ENCODE results near the gene FAM174B.
"Not testable (repeated sequence)": the region's sequence is repeated elsewhere in the genome, so short reads cannot be mapped to it uniquely, and the experiment has no call there.

The FAM174B gene

DNA sequence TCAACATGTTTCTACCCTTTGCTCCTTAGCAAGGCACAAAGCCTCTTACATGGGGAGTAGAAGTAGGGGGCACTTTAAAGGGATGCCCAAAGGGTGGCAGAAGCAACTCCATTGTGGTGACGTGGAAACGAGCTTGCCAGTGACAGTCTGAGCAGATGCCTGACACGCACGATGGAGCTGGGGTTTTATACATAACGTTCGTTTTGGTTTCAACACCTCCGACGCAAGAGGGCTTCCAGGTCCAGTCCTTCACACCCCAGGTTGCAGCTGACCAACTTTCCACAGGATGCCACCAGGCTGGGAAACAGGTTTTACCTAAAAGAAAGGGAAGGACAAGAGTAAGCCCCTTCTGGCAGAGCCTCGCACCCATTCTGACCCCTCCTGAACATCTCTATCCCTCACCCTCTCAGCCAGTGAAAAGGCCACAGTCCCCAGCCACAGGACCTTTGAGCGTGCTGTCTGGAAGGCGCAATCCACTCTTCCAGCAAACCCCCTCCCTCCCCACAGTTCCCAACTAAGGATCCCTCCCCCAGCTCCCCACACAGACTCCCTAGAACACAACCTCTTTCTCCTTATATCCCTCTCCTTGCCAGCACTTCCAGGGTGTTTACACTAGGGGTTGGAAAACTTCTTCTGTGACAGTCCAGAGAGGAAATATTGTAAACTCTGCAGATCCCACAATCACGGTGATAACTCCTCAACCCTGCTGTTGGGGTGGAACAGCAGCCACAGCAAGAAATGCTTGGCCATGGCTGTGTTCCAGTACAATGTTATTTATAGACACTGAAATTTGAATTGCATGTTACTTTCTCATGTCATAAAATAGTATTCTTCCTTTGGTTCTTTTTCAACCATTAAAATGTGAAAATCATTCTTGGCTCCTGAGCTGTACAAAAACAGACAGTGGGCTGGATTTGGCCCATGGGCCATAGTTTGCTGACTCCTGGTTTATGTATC, 36.2 kb downstream of the FAM174B start:
- in situ Hi-C loops (cut with MboI; ENCODE audit: low sequenced_read_pairs) = no loop called here

DNA sequence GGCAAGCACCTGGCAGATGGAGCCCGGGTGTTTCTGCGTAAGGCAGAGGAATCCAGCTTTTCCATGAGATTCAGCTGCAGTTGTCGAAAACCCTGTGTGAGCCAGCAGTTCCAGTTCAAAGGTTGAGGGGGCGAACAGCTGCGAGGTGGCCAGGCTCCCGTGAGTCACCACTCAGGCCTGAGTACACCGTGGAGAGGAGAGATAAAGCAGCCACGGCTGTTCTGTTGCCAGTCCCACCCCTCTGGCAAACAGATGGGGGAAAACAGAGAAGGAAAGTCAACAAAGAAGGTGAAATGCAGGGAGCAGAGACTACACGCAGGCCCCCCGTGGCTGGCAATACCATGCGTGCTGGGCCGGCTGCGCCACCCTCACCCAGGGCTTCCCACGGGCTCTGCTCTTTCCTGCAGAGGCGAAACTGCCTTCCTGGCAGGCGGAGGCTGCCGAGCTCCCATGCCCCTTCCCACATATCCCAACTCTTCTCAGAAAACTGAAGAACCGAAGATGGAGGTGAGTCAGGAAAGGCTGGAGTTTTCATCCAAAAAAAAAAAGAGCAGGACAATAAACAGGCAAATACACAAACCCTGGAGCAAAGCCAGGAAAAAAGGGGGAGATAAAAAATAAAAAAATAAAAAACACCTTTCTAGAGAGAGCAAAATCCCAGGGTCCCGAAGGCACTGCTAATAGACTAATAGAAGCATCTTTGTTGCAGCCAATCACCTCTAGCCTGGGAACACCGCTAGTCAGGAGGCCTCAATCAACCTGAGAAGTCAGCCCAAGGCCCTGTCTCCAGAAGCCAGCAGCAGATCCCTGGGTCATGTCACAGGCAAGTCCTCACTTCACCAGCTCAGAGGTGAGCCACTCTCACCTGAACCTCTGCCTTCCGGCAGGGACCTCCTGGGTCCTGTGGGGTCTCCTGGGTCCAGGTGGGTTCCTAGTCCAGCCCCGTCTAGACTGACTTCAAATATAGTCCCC, 37.7 kb downstream of the FAM174B start:
- in situ Hi-C loops (cut with MboI; ENCODE audit: low sequenced_read_pairs) = no loop called here

DNA sequence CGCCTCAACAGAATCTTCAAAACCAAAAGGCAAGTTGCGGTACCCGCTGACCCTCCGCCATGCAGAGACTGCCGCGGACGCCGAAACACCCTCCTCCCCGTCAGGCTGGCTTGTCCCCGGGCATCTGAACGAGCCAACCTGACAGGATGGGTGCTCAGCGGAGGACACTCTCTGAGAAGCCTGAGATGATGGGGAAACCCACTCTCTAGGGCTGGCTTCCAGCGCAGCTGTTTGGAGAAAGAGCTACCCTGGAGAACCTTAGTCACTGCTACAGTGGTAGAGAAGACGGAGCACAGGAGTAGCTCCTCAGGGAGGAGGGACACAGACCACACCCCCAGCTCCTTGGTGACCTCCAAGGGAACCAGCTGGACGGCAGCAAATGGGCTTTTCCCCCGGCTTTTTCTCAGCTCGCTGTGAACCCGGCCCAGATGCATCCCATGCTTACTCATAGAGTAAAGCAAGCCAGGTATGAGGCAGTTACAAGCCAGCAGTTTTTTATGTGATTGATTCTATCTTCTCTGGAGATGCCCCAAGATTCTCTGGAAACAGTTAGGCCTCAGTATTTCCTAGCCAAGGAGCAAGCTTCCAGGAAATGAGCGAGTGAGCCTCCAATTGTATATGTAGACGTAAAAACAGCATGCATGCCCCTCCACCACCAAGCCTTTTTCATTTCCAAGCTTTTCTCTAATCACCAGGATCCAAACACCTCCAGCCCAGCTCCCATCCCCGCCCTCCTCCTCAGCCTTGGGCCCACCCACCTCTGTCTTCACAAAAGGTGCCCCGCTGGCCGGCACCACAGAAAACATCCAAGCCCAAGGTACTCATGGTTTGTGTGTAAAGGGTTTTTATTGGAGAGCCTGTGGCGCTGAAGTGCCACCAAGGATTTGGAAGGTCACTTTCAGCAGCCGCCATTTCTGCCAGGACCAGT, 38.7 kb downstream of the FAM174B start:
- in situ Hi-C loops (cut with MboI; ENCODE audit: low sequenced_read_pairs) = no loop called here

DNA sequence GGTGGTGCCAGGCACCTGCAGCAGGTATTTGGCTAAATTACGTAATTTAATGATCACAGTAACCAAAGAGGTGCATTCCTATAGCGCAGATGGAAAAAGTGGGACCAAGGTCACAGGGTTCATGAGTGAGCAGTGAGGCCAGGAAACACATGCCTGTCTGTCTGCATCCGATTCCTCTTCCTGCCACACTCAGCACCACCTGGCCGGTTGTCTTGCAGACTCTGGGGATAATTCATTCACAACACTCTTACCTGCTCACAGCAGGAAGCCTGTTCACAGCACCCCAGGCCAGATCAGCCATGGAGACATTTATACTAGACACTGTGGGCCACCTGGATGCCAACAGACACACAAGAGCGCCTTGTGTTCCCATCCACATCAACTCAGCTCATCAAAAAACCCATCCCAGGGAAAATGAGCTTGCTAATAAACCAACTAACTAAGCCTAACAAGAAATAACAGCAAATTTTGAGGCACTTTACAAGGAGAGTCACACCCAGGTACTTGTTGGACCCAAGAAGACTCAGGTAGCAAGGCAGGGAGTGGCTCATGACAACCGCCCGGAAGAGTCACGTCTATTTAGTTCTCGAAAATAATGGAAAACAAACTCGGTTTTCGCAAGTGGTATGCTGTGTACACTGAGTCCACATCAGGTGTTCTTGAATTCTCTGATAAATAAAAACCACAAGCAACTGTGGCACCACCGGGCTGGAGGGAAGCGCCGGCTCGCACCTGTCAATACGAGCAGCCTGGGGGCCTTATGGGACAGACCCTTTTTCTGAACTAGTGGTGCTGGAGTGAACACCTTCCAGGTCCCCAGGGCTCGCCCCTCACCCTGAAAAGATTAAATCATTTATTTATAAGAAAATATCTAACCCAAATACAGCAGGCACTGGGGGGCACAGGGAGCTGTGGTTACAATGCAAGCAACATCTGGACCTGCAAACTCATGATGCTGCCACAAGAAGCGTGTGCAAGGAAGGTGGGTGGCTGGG, 40.5 kb downstream of the FAM174B start:
- in situ Hi-C loops (cut with MboI; ENCODE audit: low sequenced_read_pairs) = no loop called here

DNA sequence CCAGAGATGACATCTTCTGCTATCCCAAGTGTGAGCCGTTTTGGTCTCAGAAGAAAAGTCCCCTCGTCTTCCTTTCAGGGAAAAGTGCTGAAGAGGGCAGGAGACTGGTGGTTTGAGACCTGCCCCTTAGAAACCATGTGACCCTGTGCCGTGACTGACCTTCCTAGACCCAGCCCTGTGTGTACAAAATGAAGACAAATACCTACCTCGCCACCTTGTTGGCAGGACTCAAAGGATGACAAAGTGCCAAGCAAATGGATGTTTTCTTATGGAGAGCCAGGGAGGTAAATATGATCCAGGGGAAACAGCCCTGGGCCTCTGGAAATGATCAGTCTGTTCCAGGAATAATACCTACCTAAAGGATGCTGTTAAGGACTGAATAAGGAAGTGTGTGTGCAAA, 41.3 kb downstream of the FAM174B start:
- in situ Hi-C loops (cut with MboI; ENCODE audit: low sequenced_read_pairs) = no loop called here

DNA sequence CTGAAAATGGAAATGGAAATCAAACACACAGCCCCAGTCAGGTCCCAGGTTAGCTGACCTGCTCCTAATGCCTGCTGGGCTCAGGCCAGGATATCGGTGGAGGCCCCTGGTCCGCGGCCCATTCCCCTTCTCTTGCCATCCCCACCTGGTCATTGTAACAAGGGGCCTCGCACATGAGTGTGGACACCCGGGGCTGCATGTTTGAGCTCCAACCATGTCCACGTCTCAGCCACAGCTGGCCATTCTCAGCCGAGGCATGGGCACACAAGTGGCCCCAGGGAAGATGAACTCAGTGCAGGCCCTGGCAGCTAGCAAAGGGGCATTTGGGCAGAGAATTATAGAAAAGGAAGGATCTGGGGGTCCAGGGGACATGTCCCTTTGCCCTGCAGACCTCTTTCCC, 41.7 kb downstream of the FAM174B start:
- in situ Hi-C loops (cut with MboI; ENCODE audit: low sequenced_read_pairs) = no loop called here

DNA sequence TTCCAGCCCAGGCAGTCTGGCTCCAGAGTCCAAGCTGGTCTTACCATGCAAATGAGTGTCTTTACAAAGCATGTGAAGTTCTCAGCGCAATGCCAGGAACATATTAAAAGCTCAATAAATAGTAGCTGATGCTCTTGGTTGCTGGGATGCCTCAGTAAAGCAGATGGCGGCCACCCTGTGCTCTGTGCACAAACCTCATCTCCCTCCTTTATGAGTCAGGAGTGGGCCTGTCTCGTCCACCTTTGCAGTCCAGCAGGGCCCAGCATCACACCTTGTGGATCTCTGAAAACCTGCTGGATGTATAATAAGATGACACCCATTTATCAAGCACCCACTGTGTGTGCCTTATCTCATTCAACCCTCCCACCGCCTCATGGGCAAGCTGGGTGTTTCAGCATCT, 42.7 kb downstream of the FAM174B start:
- in situ Hi-C loops (cut with MboI; ENCODE audit: low sequenced_read_pairs) = no loop called here

DNA sequence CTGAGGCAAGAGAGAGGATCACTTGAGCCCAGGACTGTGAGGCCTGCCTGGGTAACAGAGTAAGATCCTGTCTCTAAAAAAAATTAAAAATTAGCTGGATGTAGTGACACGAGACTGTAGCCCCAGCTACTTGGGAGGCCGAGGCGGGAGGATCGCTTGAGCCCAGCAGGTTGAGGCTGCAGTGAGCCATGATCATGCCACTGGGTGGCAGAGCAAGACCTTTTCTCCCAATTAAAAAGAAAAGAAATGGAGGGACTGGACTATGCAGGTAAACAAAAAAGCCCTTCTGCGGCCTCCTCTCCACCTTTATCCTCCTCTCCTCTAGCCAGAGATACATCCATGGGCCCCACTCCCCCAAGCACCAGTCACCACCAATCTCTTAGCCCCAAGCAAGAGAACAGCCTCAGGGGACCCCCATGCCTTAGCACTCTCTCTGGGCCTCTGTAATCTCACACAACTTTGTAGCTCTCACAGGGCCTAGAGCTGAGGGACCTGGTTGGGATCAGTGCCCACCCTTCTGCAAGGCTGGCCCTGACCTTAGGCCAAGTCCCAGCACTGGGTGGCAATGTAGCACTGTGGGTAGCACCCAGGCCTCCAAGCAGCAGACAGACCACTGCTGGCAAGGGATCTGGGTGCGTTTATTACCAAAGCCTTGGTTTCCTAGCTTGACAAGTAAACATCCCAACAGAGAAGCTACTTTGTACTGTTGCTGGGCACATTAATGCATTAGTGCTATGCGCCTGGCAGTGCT, 43.4 kb downstream of the FAM174B start:
- in situ Hi-C loops (cut with MboI; ENCODE audit: low sequenced_read_pairs) = no loop called here

DNA sequence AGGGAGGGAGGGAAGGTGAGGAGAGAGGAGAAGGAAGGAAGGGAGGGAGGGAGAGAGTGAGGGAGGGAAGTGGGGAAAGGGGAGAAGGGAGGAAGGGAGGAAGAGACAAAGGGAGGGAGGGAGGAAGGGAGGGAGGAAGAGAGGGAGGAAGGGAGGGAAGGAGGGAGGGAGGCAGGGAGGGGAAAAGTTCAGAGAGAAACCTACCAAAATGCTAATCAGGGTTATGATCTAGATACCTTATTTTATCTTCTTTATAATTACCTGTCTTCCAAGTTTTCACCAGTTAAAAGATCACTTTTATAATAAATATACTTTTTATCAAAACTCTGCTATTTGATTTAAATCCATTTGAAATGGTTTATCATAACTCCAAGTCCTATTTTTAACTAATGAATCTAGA, 44.4 kb downstream of the FAM174B start:
- in situ Hi-C loops (cut with MboI; ENCODE audit: low sequenced_read_pairs) = no loop called here

DNA sequence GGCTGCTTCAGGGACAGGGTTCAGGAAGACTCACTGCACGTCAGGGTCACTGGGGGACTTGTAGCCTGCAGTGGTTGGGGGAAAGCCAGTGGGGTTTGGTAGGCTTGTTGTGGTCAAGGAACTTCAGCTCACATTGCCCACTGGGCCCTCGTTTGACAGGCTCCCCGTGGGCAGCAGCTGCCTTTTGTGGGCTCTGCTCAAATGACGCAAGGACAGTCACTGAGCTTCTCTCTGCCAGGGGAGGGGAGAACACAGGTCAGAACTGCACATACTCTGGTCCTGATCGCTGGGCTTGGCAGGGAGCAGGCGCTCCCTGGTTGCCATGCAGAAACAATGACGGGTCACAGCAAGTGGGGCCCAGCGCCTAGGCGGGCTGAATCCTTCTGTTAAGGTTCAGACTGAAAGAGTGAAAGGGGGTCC, 45.5 kb downstream of the FAM174B start:
- in situ Hi-C loops (cut with MboI; ENCODE audit: low sequenced_read_pairs) = no loop called here

DNA sequence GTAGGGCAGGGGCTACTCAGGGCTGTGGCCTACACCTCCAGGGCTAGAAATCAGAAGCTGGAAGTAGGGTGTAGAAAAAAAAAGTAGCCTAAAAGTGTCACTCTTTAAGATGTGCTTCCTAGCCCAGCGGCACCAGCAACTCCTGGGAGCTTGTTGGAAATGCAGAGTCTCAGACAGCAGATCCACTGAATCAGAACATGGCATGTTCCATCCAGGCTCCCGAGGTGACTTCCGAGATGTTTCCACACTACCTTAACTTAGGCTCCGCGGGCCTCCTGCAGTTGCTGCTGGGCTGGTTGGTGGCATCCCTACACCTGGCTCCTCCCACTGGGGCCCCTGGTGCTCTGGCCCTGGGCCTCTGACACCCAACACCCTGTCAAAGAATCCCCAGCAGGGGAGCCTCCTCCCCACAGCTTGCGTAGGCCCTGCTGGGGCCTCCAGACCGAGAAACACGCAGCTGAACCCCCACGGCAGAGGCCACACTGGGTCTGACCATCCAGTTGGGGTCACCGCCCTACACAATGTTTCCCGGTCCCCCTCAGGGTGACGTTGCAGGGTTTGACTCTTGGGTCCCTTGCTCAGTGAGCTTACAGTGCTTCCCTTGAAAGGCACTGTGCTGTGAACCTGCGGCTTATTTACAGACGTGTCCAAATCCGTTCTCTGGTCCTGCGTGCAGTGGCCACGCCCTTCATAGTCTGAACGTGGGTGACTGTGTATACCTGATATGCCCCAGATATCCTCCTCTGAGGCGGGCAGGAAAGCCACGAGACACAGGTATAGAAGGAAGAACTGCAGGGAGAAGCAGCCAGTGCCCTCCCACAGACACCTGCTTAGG, 46.5 kb downstream of the FAM174B start:
- in situ Hi-C loops (cut with MboI; ENCODE audit: low sequenced_read_pairs) = no loop called here

DNA sequence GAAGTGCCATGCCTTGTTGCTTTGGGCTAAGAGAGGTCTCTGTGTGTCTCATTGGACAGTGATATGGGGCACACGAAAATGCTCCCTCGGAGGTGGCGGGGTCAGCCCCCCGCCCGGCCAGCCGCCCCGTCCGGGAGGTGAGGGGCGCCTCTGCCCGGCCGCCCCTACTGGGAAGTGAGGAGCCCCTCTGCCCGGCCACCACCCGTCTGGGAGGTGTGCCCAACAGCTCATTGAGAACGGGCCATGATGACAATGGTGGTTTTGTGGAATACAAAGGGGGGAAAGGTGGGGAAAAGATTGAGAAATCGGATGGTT, 48.8 kb downstream of the FAM174B start:
- in situ Hi-C loops (cut with MboI; ENCODE audit: low sequenced_read_pairs) = not testable (repeated sequence)

DNA sequence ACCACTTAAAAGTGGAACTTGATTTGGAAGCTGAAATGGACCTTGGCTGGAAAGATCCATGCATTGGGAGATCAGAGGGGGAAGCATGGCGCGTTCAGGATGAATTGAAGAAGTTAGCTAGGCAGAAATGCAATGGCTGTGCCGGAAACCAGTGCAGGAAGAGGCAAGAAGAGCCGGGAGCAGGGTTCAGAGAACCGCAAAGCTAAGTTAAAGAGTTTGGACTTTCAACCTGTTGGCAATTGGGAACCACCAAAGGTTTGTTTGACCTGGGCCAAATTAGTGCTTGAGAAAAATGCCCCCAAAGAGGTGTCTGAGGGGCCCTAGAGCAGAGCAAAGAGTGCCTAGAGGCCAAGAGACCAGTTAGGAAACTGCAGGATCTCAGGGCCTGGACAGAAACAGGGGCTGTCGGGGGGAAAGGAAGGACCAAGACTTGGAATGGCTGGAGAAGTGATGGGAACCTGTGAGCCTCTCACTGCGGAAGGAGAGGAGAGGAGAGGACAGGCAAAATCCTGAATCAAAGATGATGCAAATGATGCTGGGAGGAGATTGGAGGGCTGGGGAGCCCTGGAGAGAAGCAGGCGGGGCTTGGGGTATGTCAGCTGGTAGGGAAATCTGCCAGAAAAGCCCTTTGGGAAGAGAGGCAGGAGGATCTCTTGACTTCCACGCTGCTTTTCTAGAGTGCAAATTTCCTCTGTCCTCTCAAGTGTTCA, 49.3 kb downstream of the FAM174B start:
- in situ Hi-C loops (cut with MboI; ENCODE audit: low sequenced_read_pairs) = no loop called here

DNA sequence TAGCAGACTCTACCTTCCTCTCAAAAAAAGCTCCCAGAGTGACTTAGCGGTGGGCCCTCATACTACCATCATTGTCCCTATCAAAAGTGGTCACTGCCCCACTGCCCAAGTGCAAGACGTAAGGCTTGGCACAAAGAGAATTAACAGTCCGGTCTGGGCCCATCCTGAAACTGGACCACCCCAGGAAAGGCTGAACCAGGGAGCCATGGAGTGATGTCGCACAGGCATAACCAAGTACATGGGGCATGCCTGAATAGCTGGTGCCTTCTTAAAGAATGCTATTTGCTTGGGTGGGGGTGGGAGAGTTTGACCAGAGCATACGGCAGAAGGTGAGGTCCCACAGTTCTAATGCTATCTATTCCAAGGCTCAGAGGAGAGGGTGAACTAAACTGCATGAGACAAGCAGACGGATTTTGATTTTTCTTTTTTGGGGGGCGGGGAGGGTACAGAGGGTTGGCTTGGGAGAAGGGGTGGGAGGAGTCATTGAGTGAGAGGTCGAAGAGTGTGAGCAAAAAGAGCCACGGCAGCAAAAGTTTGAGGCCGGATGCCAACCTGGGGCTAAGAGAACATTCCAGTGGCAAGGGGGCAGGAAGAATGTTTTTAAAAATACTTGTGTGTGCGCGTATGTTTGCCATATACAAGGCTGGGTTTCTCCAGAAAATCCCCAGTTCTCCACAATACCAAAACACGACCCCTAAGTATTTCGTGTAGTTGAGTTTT, 50.2 kb downstream of the FAM174B start:
- in situ Hi-C loops (cut with MboI; ENCODE audit: low sequenced_read_pairs) = no loop called here

DNA sequence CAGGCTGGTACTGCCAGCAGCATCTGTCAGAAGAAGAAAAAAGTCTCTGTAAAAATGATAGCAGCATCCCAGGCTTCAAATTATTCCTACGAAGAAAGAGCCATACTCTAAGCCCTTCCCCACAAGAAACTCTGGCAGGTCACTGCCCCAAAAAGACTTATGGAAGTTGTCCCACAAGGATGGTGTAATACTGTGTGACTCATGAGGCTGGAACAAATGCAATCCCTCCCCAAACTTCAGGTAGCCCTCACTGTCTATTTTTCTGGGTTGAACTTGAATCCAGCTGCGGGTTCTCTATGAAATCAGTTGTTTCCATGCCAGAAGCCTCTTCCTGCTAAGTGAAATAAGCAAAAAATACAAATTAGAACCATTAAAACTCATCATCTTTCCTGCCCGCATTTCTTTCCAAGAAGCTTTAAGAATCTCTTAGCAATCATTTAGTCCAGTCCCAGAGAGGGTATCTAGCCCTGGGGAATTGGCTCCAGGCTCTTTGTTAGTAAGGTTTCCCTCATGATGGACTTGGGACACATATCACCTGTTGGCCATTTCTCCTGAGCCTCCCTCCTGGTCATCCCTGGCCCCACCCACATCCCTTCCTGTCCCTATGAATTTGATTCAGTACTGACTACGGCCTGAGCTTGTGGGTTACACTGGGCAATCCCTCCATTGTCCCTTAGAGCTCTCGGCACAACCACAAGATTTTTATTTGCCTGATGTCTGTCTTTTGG, 51.7 kb downstream of the FAM174B start:
- in situ Hi-C loops (cut with MboI; ENCODE audit: low sequenced_read_pairs) = no loop called here

DNA sequence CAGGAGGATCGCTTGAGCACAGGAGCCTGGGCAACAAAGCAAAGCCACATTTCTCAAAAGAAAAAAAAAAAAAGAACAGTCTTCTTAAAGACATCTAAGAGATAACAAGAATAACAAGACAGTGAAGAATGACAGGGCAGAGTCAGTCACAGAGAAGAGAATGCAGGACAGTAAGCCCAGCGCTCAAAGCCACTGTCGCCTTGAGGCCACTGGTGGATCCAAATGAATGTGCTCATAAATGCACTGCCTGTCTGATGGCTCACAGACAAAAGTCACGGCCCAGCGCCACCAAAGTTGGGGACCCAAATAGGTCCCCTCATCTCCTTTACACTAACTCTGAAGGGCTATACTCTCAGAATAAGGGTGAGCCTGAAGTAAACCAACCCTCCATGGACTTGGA, 52.3 kb downstream of the FAM174B start:
- in situ Hi-C loops (cut with MboI; ENCODE audit: low sequenced_read_pairs) = no loop called here

Data from HL-60/S4 treated with phorbol 12-myristate 13-acetate at 8.2 ng/mL for 4 days and 3 days (cell line).